GM10266 (cell line): ENCODE results near the gene DNAAF8.

Experiments
- DNase-seq: peaks from one replicate; pipeline ENCODE4 v3.0.0; 2012; ENCODE audit errors: extremely low spot score
- CTCF ChIP-seq: IDR thresholded peaks from 2 replicates; pipeline ENCODE4 v1.5.1; 2012; ENCODE audit warnings: mild to moderate bottlenecking, low read depth; ENCODE audit not compliant: control insufficient read depth, insufficient read depth; ENCODE audit errors: missing control alignments

The DNAAF8 gene

DNA sequence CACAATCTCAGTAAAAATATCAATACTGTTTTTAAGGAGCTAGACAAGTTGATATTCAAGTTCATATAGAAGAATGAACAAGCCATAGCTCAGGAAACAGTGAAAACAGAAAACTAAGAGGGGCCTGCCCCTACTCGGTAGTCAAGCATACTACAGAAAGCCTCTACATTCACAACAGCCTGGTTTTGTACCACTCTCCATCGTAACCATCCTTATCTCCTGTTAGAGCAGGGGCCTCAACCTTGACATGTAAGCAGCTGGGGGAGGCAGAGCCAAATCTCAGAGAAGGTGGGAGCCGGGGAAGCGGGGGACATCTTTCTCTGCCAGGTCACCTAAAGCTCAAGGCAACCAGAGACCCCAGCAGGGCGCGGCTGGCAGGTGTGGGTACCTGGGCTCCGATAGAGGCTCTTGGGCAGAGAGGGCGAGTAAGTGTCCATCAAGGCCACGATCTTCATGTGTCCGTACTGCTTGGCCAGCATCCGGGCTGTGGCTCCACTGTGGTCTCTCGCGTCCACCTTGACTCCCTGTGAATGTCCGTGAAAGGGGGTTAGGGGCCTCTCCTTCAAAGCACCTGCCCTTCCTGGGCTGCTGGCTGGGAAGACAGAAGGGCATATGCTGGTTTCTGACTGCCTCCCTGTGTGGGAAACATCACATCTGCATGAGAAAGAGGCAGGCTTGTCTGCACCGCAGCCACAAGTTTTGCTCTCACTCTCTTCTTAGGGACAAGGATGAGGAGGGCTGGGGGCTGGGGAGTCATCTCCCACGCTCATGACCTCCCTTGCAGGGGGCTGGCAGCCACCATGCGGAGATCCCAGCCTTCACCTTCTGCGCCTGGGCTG lies 20.5 kb upstream of the DNAAF8 start:
- no peak for DNase-seq
- no peak for TF ChIP-seq CTCF

DNA sequence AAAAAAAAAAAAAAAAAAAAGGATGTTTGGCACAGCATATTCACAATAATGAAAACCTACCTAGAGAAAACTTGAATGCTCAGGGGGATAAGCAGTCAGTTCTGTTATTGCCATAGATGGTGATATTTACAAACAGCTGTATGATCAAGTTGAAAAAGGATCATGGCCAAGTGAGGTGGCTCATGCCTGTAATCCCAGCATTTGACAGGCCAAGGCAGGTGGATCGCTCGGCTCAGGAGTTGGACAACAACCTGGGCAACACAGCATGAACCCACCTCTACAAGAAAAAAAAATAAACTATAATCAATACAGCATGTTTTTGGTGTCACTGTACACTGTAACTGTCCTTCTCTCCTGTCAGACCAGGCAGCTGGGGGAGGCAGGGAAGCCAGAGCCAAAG lies 19.3 kb upstream of the DNAAF8 start:
- no peak for DNase-seq
- no peak for TF ChIP-seq CTCF

- no peak for TF ChIP-seq CTCF
- DNase-seq = no peak
These were observed 15.9 kb upstream of the DNAAF8 start for GRCh38 chr16:4718466-4718865.

GRCh38 chr16:4723071-4723767 lies 11.1 kb upstream of the DNAAF8 start:
- no peak for DNase-seq
- no peak for TF ChIP-seq CTCF

DNA sequence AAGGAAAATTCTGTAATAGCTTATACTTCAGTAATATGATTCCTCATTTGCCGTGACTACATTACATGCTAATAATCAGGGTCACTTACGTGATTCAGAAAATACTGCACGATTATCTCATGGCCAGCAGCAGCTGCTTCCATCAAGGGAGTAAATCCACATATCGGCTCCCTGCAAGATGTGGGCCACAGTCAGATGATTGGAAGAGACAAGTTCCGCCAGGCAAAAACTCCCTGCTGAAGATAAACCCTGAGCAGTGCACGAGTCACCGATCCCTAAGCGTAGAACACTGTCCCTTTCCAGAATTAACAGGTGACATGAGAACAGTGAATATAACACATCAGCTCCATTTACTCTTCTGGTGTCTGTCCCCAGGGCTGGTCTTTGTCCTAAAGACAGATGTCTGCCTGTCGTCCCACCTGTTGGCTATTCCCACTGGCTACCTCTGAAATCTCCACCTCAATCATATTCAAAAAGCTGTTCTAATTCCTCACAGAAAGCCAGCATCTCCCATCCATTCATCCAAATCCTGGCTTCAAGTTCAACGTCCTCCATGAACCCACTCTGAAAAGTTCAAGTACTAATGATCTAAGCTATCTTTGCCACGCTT lies 9.6 kb upstream of the DNAAF8 start:
- DNase-seq = no peak

DNA sequence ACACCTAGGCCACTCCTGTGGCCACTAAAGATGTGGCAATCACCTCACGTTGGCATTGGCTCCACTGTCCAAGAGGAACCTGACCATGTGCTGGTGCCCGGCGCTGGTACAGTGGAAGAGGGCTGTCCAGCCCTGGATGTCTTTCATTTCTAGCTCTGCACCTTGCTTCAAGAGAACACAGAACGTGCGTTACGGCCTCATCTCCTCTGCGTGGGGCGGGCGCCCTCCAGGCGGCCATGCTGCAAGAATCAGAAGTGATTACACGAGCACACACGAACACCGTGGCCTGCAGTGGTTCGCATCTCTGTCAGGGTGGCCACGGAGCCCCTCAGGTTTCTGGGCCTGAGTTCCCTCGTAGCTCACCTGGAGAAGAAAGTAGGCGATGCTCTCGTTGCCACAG lies 7.7 kb upstream of the DNAAF8 start:
- no peak for TF ChIP-seq CTCF
- DNase-seq = no peak

More for the DNA sequence above, 9.6 kb upstream of the DNAAF8 start:
- TF ChIP-seq CTCF = no peak
